H1 (cell line): ENCODE results near the gene PHKA2. TPM values are rescaled to one million over a fixed set of nuclear protein-coding genes. Genes with fewer than 3 reads are reported as not detected.

Source experiments
- CTCF ChIA-PET: fragments of 300-600 bp; sonication (Branson Sonifier 250); formaldehyde crosslinking; loops from one replicate; lab custom pipeline; 2021; ENCODE audit not compliant: partially characterized antibody; lab: Charles Lee
- POLR2A ChIA-PET: fragments of 300-600 bp; sonication (Branson Sonifier 250); formaldehyde crosslinking; loops from one replicate; lab custom pipeline; 2021; ENCODE audit warnings: inconsistent platforms; ENCODE audit not compliant: partially characterized antibody; lab: Charles Lee
- DNase-seq, 2 experiments: peaks; one replicate each; pipeline versions ENCODE4 v3.0.0 to v3.0.0-alpha.2; 2010 to 2022; ENCODE audit warnings: low spot score in 2 of 2, low read depth in 1 of 2, mixed read lengths in 1 of 2
- FAIRE-seq: peaks from 2 replicates; lab custom pipeline; 2011; peaks lifted over from hg19 to GRCh38; lab: Jason Lieb, UNC
- H2AFZ ChIP-seq: 2 replicates; pipeline ENCODE4 v1.8.1; 2012; ENCODE audit warnings: low read length, inconsistent platforms
- H2AK5ac ChIP-seq: 2 replicates; pipeline ENCODE4 v1.6.1; 2013; ENCODE audit warnings: low read depth, low read length
- H2BK120ac ChIP-seq: replicated peaks from 2 replicates; pipeline ENCODE3; 2013; ENCODE audit warnings: low read depth, low read length, inconsistent platforms
- H2BK12ac ChIP-seq: 2 replicates; pipeline ENCODE4 v1.6.1; 2013; ENCODE audit warnings: low read depth, low read length
- H2BK15ac ChIP-seq: 2 replicates; pipeline ENCODE4 v1.6.1; 2013; ENCODE audit warnings: low read length
- H2BK20ac ChIP-seq: 2 replicates; pipeline ENCODE4 v1.6.1; 2013; ENCODE audit warnings: low read length
- H2BK5ac ChIP-seq: 2 replicates; pipeline ENCODE4 v1.6.1; 2013; ENCODE audit warnings: low read depth, low read length
- H3K14ac ChIP-seq: 2 replicates; pipeline ENCODE4 v1.6.1; 2013; ENCODE audit warnings: inconsistent platforms; ENCODE audit not compliant: insufficient read length
- H3K18ac ChIP-seq: 2 replicates; pipeline ENCODE4 v1.6.1; 2013; ENCODE audit warnings: low read length; ENCODE audit errors: extremely low read depth
- H3K23ac ChIP-seq: 2 replicates; pipeline ENCODE4 v1.6.1; 2013; ENCODE audit warnings: inconsistent platforms; ENCODE audit not compliant: insufficient read length
- H3K23me2 ChIP-seq: 2 replicates; pipeline ENCODE4 v1.6.1; 2013; ENCODE audit warnings: low read depth, low read length
- H3K27ac ChIP-seq: 2 replicates; pipeline ENCODE4 v1.6.1; 2011; ENCODE audit warnings: low read depth, low read length, inconsistent platforms
- H3K27me3 ChIP-seq, 4 experiments: replicated peaks in 1 of 4; 1 replicate in 1 of 4; 2 replicates in 3 of 4; pipeline versions ENCODE4 v1.6.1 to v1.8.1; 2011 to 2013; ENCODE audit warnings: low read length in 3 of 4, mild to moderate bottlenecking in 3 of 4, inconsistent platforms in 2 of 4, mixed read lengths in 2 of 4, moderate library complexity in 1 of 4; ENCODE audit not compliant: control insufficient read depth in 3 of 4, insufficient read depth in 3 of 4; ENCODE audit errors: extremely low read depth in 1 of 4
- H3K36me3 ChIP-seq, 4 experiments: 2 replicates each; pipeline versions ENCODE4 v1.6.1 to v1.8.1; 2011 to 2013; ENCODE audit warnings: mild to moderate bottlenecking in 4 of 4, low read length in 3 of 4, moderate library complexity in 2 of 4, control low read depth in 1 of 4, inconsistent platforms in 1 of 4; ENCODE audit not compliant: insufficient read depth in 4 of 4, control insufficient read depth in 2 of 4
- H3K4ac ChIP-seq: replicated peaks from 2 replicates; pipeline ENCODE3; 2013; ENCODE audit warnings: low read length, low read depth, mixed read lengths, inconsistent platforms; ENCODE audit not compliant: insufficient read length
- H3K4me1 ChIP-seq, 4 experiments: replicated peaks in 1 of 4; 1 replicate in 1 of 4; 2 replicates in 3 of 4; pipeline versions ENCODE4 v1.6.1 to v1.8.1; 2011 to 2013; ENCODE audit warnings: low read length in 3 of 4, inconsistent platforms in 2 of 4, mixed read lengths in 1 of 4; ENCODE audit not compliant: insufficient read depth in 4 of 4, control insufficient read depth in 3 of 4
- H3K4me2 ChIP-seq, 2 experiments: 2 replicates each; pipeline versions ENCODE4 v1.6.1 to v1.8.1; 2011 to 2013; ENCODE audit warnings: low read depth in 2 of 2, low read length in 2 of 2, control low read depth in 1 of 2, inconsistent platforms in 1 of 2, mild to moderate bottlenecking in 1 of 2; ENCODE audit not compliant: insufficient read depth in 1 of 2
- H3K4me3 ChIP-seq, 4 experiments: fragments of 200-600, 300-600 bp in 1 of 4; sonication (generic), shearing (Covaris generic), sonication (Bioruptor Twin) in 1 of 4; 2 replicates each; pipeline versions ENCODE4 v1.5.1 to v1.8.1; 2011 to 2016; ENCODE audit warnings: low read length in 4 of 4, low read depth in 3 of 4, control low read depth in 2 of 4, inconsistent platforms in 2 of 4, mild to moderate bottlenecking in 2 of 4, mixed read lengths in 1 of 4, moderate library complexity in 1 of 4; ENCODE audit not compliant: insufficient read depth in 2 of 4; ENCODE audit errors: extremely low read depth in 1 of 4
- H3K56ac ChIP-seq: replicated peaks from 2 replicates; pipeline ENCODE3; 2013; ENCODE audit warnings: low read depth, mild to moderate bottlenecking, mixed read lengths, low read length, inconsistent platforms; ENCODE audit not compliant: insufficient read length
- H3K79me1 ChIP-seq: 2 replicates; pipeline ENCODE4 v1.6.1; 2013; ENCODE audit warnings: low read depth, low read length, control low read depth
- H3K79me2 ChIP-seq, 2 experiments: 2 replicates each; pipeline versions ENCODE4 v1.6.1 to v1.8.1; 2012 to 2013; ENCODE audit warnings: low read length in 2 of 2, mild to moderate bottlenecking in 2 of 2, inconsistent platforms in 1 of 2; ENCODE audit not compliant: insufficient read depth in 2 of 2, control insufficient read depth in 1 of 2
- H3K9ac ChIP-seq, 4 experiments: replicated peaks in 1 of 4; 1 replicate in 1 of 4; 2 replicates in 3 of 4; pipeline versions ENCODE4 v1.6.1 to v1.8.1; 2011 to 2013; ENCODE audit warnings: low read depth in 3 of 4, low read length in 3 of 4, control low read depth in 2 of 4, mild to moderate bottlenecking in 2 of 4, moderate library complexity in 2 of 4, inconsistent platforms in 1 of 4; ENCODE audit errors: extremely low read depth in 1 of 4
- H3K9me3 ChIP-seq, 2 experiments: 2 replicates each; pipeline versions ENCODE4 v1.6.1 to v1.8.1; 2012 to 2013; ENCODE audit warnings: mild to moderate bottlenecking in 2 of 2, moderate library complexity in 2 of 2, control low read depth in 1 of 2, inconsistent platforms in 1 of 2, low read depth in 1 of 2, low read length in 1 of 2, mixed read lengths in 1 of 2; ENCODE audit not compliant: insufficient read depth in 2 of 2
- H4K20me1 ChIP-seq, 2 experiments: replicated peaks in 1 of 2; 2 replicates each; pipeline versions ENCODE3 to v1.8.1; 2011 to 2013; ENCODE audit warnings: inconsistent platforms in 2 of 2, low read length in 2 of 2, mild to moderate bottlenecking in 1 of 2; ENCODE audit not compliant: insufficient read depth in 2 of 2, control insufficient read depth in 1 of 2
- H4K5ac ChIP-seq: 2 replicates; pipeline ENCODE4 v1.6.1; 2013; ENCODE audit warnings: low read length, low read depth, mixed read lengths, inconsistent platforms; ENCODE audit not compliant: insufficient read length
- H4K8ac ChIP-seq: 2 replicates; pipeline ENCODE4 v1.8.0; 2013; ENCODE audit warnings: mild to moderate bottlenecking, moderate library complexity, low read length, inconsistent platforms; ENCODE audit not compliant: insufficient read depth; ENCODE audit errors: extremely low read depth
- H4K91ac ChIP-seq: replicated peaks from 2 replicates; pipeline ENCODE3; 2013; ENCODE audit warnings: low read length, mixed read lengths, inconsistent platforms; ENCODE audit not compliant: insufficient read length
- JUN ChIP-seq: IDR thresholded peaks from 2 replicates; pipeline ENCODE4 v1.6.1; 2011; ENCODE audit warnings: low read depth, mild to moderate bottlenecking, improper control_type of control experiment, low read length
- KDM1A ChIP-seq: fragments of 200-600, 300-600 bp; sonication (generic); IDR thresholded peaks from 2 replicates; pipeline ENCODE4 v1.7.1; 2016; ENCODE audit warnings: mild to moderate bottlenecking, low read length, borderline replicate concordance
- PHF8 ChIP-seq: fragments of 200-600 bp; sonication (generic); conservative IDR thresholded peaks from 2 replicates; pipeline ENCODE4 v1.7.1; 2012; ENCODE audit warnings: low read depth, mild to moderate bottlenecking, inconsistent platforms, low read length, moderate library complexity
- SP1 ChIP-seq: IDR thresholded peaks from 2 replicates; pipeline ENCODE4 v1.6.1; 2011; ENCODE audit warnings: low read depth, low read length
- WGBS, 2 experiments: shearing (Covaris generic) in 1 of 2; methylation state at CpG; one replicate each; pipeline versions ENCODE4 v1.1.6 to v1.1.7; 2013 to 2015; ENCODE audit warnings: low lambda C conversion rate in 2 of 2, mixed read lengths in 2 of 2, inconsistent platforms in 1 of 2, low coverage in 1 of 2, missing lambda C conversion rate in 1 of 2; ENCODE audit not compliant: insufficient replicate concordance in 2 of 2, insufficient coverage in 1 of 2, insufficient read length in 1 of 2; ENCODE audit errors: extremely low coverage in 1 of 2, missing lambda C conversion rate in 1 of 2; 5-methylcytosine and 5-hydroxymethylcytosine counted together
- polyA plus RNA-seq, 7 experiments: library from polyadenylated mRNA; depleted of rRNA in 3 of 7; stranded (reverse) in 5 of 7; unstranded in 2 of 7; fragments of >200 nt in 5 of 7; fragments of 200-250 nt in 2 of 7; gene quantifications; 1 replicate in 5 of 7; 2 replicates in 1 of 7; 4 replicates in 1 of 7; pipeline versions ENCODE4 v1.2.1 to v1.2.3, GENCODE V29; 2011 to 2013; ENCODE audit warnings: missing spikeins in 2 of 7, mixed read lengths in 2 of 7
- total RNA-seq: library from RNA; stranded (reverse); fragmentation: NEBNext Ultra II Directional; extraction: Animal tissue kit (Norgen Biotek cat#: 25700); gene quantifications from 2 replicates; pipeline ENCODE4 v1.2.1, GENCODE V29; 2021

PHKA2 gene
- total and polyA plus RNA-seq, 2 of the 8 experiments (the other 6 are each of a cell fraction or from before 2014, with no cell fraction given) = 28.1 to 35.8 TPM

DNA sequence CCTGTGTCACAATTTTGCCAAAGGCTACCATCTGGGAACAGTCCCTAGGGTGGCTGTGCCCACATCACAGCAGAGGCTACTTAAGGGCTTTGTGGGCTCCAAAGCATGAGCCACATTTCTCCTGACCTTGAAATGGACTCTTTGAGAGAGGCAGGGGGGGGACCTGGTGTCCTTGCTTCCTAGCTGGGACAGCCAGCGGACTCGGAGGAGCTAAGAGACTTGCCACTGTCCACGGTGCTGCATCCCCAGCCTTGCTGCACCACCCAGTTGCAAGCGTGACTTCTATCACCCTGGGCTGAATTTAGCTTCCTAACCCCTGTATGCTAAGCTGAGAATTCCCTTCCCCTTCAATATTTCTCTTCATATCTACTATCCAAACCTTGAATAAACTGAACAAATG, 99.0 kb downstream of the PHKA2 start:
- DNase-seq = no peak
- Histone ChIP-seq H3K14ac (no peak overlapping the region), H2BK12ac (no peak overlapping the region; the same call in 1 of the 2 replicates)

More for the DNA sequence above, 99.0 kb downstream of the PHKA2 start:
- H3K9me3 ChIP-seq = no peaks in the 10 kb centered on the region
- peaks cover 0 to 10% (median 2%) of the 10 kb centered on the region in 4 experiments; a peak in 2 of 7 replicates for H3K4me1 ChIP-seq
- H4K8ac ChIP-seq = no peak overlapping the region
- no peak overlapping the region for H2BK15ac ChIP-seq
- no peak overlapping the region for H2BK5ac ChIP-seq
- no peak overlapping the region for H3K4me3 ChIP-seq
- no peak overlapping the region for H4K91ac ChIP-seq
- no peak for TF ChIP-seq KDM1A
- no peak for TF ChIP-seq JUN
- TF ChIP-seq SP1 = no peak
- no peak for TF ChIP-seq PHF8
- TF ChIP-seq, all 59 proteins: peak for 0
- 86% methylated on average over 3 of the region's 4 CpGs; no CpG with 5 or more reads in 1 of the 2 experiments for WGBS, 2 experiments
- Histone ChIP-seq H3K79me1 (no peaks in the 10 kb centered on the region), H3K23me2 (peaks cover 10% of the 10 kb centered on the region; the same call in 1 of the 2 replicates), H2AK5ac (no peak overlapping the region), H3K36me3 (no peaks in the 10 kb centered on the region), H3K27ac (no peak overlapping the region), H3K79me2 (no peaks in the 10 kb centered on the region), H3K56ac (no peak overlapping the region), H2BK120ac (no peak overlapping the region), H3K18ac (no peak overlapping the region), H2AFZ (no peak overlapping the region), H3K27me3 (no peaks in the 10 kb centered on the region; a peak in 1 of 7 replicates), H3K4ac (no peak overlapping the region), H2BK20ac (no peak overlapping the region), H3K4me2 (no peak overlapping the region), H4K5ac (no peak overlapping the region), H3K9ac (no peak overlapping the region), H4K20me1 (no peaks in the 10 kb centered on the region), H3K23ac (no peak overlapping the region)
- POLR2A ChIA-PET = interaction anchor here (1.1 kb wide), 1 partner anchor 182 kb away, joined by 3 read pairs; no protein-coding TSS in a partner anchor
- CTCF ChIA-PET = interaction anchor here (0.8 to 1.3 kb wide), 3 partner anchors 14 to 475 kb away, joined by 3 read pairs; no protein-coding TSS in a partner anchor
- FAIRE-seq = no peak
